ENCODE data around the gene WIZ.

The WIZ gene

DNA sequence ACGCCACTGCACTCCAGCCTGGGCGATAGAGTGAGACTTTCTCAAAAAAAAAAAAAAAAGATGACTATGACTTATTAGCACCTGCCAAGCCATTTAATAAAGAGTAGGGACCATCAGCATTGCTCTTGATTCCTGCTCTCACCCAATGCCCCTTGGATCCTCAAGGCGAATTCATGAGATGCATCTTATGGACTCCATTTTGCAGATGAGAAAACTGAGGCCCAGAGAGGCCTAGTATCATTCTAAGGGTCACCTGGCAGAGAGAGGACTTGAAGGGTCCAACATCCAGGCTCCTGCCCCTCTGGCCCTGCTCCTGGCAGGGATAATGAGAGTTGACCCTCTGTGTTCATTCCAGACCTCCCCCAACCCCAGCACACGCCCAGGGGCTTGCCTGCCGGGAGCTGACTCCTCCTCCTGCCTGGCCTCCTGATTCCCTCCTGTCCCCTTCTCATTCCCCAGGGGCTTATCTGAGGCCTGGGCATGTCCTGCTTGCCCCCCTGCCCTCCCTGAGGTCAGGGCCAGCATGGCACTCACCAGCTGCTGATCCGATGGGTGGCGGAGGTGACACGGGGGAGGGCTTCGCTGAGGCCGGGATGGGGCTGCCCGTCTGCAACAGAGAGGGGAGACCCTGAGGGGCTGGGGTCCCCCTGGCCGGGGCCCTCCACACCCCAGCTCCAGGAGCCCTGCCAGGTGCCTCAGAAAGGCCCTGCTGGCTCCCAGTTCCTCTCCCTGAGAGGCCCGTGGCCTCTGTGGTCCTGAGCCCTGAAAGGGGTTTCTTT is 7.4 kb downstream of the WIZ start:
- H3K27me3 Mint-ChIP-seq (ENCODE audit: low read depth, poor library complexity), result peaks cover 2% of the 10 kb centered on the region
- H3K27ac Mint-ChIP-seq, result no peak overlapping the region
- H3K4me1 Mint-ChIP-seq, result no peaks in the 10 kb centered on the region
- no peak overlapping the region for H3K4me3 Mint-ChIP-seq
- DNase-seq, result no peak
- TF ChIP-seq, protein P1, sequence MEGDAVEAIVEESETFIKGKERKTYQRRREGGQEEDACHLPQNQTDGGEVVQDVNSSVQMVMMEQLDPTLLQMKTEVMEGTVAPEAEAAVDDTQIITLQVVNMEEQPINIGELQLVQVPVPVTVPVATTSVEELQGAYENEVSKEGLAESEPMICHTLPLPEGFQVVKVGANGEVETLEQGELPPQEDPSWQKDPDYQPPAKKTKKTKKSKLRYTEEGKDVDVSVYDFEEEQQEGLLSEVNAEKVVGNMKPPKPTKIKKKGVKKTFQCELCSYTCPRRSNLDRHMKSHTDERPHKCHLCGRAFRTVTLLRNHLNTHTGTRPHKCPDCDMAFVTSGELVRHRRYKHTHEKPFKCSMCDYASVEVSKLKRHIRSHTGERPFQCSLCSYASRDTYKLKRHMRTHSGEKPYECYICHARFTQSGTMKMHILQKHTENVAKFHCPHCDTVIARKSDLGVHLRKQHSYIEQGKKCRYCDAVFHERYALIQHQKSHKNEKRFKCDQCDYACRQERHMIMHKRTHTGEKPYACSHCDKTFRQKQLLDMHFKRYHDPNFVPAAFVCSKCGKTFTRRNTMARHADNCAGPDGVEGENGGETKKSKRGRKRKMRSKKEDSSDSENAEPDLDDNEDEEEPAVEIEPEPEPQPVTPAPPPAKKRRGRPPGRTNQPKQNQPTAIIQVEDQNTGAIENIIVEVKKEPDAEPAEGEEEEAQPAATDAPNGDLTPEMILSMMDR (IDR thresholded peaks at IDR 0.05), result no peak
- peaks cover 3% of the 10 kb centered on the region for H3K36me3 Mint-ChIP-seq (ENCODE audit: low read depth)
- no peaks in the 10 kb centered on the region for H3K9me3 Mint-ChIP-seq

DNA sequence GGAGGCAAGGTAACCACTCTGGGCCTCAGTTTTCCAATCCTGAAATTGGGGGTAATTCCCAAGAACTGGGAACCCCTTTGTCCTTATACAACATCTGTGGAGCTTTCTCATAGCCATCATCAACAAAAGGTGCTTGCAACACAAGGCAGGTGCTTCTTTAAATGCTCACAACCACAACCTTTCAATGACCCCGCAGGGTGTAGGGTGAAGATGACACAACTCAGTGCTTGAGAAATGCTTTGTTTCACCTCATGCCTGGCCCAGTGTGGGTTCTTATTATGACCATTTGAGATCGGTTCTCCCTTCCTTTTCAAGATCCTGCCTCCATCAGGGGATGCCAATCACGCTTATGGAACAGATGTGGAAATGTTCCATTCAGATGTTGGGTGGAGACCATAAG is 8.4 kb downstream of the WIZ start:
- no peak for DNase-seq
- peaks cover 2% of the 10 kb centered on the region for H3K27me3 Mint-ChIP-seq (ENCODE audit: low read depth, poor library complexity)
- H3K9me3 Mint-ChIP-seq, result no peaks in the 10 kb centered on the region
- H3K4me3 Mint-ChIP-seq, result no peak overlapping the region
- TF ChIP-seq, protein P1 (IDR thresholded peaks at IDR 0.05), result no peak
- H3K27ac Mint-ChIP-seq, result no peak overlapping the region
- H3K36me3 Mint-ChIP-seq (ENCODE audit: low read depth), result no peaks in the 10 kb centered on the region
- no peaks in the 10 kb centered on the region for H3K4me1 Mint-ChIP-seq

DNA sequence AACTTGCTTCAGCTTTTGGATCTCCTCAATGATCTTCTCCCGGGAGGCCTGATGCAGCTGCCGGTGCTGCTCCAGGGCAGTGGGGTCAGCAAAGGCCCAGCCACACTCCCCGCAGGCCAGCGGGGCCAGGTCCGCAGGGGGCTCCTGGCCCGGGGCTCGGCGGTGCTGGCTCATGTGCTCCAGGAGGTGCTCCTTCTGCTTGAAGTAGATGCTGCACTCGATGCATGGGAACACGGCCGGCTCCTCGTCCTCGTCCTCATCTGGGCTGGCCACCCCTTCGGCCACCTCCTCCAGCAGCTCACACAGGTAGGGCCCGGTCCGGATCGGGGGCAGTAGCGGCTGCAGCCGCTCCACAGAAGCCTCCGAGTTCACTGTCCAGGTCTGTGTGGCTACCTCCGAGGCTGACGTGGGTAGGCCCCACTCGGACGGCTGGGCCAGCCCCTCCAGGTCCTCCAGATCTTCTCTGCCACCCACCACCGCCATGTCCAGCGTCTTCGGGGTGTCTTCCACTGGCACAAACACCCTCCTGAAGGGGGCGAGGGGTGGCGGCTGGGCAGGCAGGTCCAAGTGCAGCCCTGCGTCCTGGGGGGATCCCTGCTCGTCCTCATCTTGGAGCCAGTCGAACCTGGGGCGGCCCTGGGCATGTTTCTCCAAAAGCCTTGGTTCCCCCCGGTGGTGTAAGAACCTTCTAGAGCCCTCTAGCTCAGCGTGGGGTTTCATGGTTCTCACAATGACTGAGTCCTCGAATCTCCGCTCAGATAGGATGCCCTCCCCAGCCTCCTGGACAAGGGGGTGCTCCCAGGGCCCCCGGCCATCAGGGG is 9.7 kb downstream of the WIZ start:
- Mint-ChIP-seq H3K9me3 (no peaks in the 10 kb centered on the region), H3K4me3 (no peak overlapping the region), H3K27ac (no peak overlapping the region), H3K36me3 (ENCODE audit: low read depth) (no peaks in the 10 kb centered on the region), H3K27me3 (ENCODE audit: low read depth, poor library complexity) (no peaks in the 10 kb centered on the region), H3K4me1 (no peaks in the 10 kb centered on the region)
- DNase-seq, result no peak
- TF ChIP-seq, protein P1 (IDR thresholded peaks at IDR 0.05), result no peak

DNA sequence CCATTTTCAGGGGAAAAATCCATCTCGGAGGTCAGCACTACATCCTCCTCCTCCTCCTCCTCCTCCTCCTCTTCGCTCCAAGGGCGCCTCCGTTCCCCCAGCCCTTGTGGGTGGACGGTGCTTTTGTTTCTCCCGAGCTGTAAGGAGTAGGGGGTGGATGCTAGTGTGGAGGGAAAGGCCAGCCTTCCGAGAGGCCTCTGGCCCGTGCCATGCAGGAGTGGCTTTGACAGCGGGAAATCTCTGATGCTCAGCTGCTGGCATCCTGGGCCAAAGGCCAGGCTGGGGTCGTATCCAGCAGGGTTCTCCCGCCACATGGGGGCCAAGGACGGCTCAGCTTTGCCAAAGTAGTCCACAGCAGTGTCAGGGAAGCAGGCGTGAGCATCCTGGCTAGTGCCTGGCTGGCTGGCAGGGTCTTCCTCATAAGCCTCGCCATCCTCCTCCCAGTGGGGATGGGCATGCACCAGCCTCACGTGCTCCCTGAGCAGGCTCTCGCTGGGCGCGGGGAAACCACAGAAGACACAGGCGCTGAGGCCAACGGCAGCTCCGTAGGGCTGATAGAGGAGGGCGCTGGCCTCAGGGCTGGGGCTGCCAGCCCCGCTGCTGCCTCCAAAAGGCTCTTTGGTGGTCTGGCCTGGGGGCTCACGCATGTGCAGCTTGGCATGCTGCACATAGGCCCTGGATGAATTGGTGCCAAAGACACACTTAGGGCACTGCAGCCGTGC is 10.5 kb downstream of the WIZ start:
- Mint-ChIP-seq H3K9me3 (no peaks in the 10 kb centered on the region), H3K27me3 (ENCODE audit: low read depth, poor library complexity) (no peaks in the 10 kb centered on the region), H3K4me3 (no peak overlapping the region), H3K27ac (no peak overlapping the region), H3K4me1 (no peaks in the 10 kb centered on the region), H3K36me3 (ENCODE audit: low read depth) (no peaks in the 10 kb centered on the region)
- TF ChIP-seq, protein P1 (IDR thresholded peaks at IDR 0.05), result no peak
- no peak for DNase-seq

DNA sequence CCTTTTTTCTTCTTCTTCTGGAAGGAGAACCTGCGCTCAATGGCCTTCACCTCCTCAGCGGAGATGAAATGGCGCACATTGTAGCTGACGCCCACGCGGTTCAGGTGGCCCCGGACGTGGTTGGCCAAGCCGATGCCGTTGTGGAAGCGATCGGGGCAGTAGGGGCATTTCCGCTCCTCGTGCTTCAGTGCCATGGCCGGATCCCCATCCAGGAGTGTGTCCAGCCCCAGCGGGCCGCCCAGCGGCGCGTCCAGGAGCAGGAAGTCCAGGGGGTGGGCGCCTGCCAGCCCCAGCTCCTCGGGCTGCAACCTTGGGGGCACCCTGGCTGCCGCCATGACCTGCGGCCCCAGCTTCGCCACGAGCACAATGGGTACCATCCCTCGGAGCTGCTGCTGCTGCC is 11.2 kb downstream of the WIZ start:
- TF ChIP-seq, protein P1 (IDR thresholded peaks at IDR 0.05), result no peak
- Mint-ChIP-seq H3K27me3 (ENCODE audit: low read depth, poor library complexity) (no peaks in the 10 kb centered on the region), H3K9me3 (no peaks in the 10 kb centered on the region), H3K27ac (no peak overlapping the region), H3K4me3 (no peak overlapping the region), H3K4me1 (peaks cover under 1% of the 10 kb centered on the region), H3K36me3 (ENCODE audit: low read depth) (no peaks in the 10 kb centered on the region)
- DNase-seq, result no peak

Measured in nephron progenitor cell (in vitro differentiated cells).